Esophagus (tissue), 2 donors: Measurements from ENCODE around the gene TRMO. TPM values are rescaled to one million over a fixed set of nuclear protein-coding genes. Genes with fewer than 3 reads are reported as not detected.

Experiments
- H3K27ac ChIP-seq, 2 donors: one replicate each; pipeline ENCODE4 v1.5.1; 2013; ENCODE audit warnings: low read depth in 2 of 2, mild to moderate bottlenecking in 2 of 2, inconsistent platforms in 1 of 2, low read length in 1 of 2, moderate library complexity in 1 of 2
- H3K27me3 ChIP-seq, 2 donors: one replicate each; pipeline ENCODE4 v1.6.1; 2013; ENCODE audit warnings: low read length in 2 of 2, control low read depth in 1 of 2, mild to moderate bottlenecking in 1 of 2; ENCODE audit not compliant: insufficient read depth in 2 of 2, control insufficient read depth in 1 of 2
- H3K36me3 ChIP-seq, 2 donors: one replicate each; pipeline ENCODE4 v1.6.1; 2013; ENCODE audit warnings: low read length in 1 of 2; ENCODE audit not compliant: control insufficient read depth in 2 of 2, insufficient read depth in 2 of 2
- H3K4me1 ChIP-seq, 2 donors: one replicate each; pipeline ENCODE4 v1.6.1; 2013; ENCODE audit warnings: low read length in 1 of 2; ENCODE audit not compliant: control insufficient read depth in 2 of 2, insufficient read depth in 2 of 2
- H3K4me3 ChIP-seq, 2 donors: one replicate each; pipeline ENCODE4 v1.5.1; 2013; ENCODE audit warnings: low read length in 2 of 2, mild to moderate bottlenecking in 2 of 2, low read depth in 1 of 2, moderate library complexity in 1 of 2
- H3K9me3 ChIP-seq, 2 donors: one replicate each; pipeline ENCODE4 v1.6.1; 2013; ENCODE audit warnings: mild to moderate bottlenecking in 2 of 2, low read depth in 1 of 2, low read length in 1 of 2, moderate library complexity in 1 of 2; ENCODE audit not compliant: control insufficient read depth in 2 of 2, insufficient read depth in 1 of 2
- WGBS, 2 donors: extraction: QIAGEN DNeasy Blood & Tissue Kit; methylation state at CpG; one replicate each; pipeline ENCODE4 v1.1.7; 2013; 5-methylcytosine and 5-hydroxymethylcytosine counted together
- polyA plus RNA-seq, 2 donors: library from polyadenylated mRNA; stranded (reverse); fragments of 200-250 nt; gene quantifications; one replicate each; pipeline ENCODE4 v1.2.3, GENCODE V29; 2013
- donor health status: healthy with polysubstance abuse.
- donor health status: Bipolar disorder and iron deficiency.

Gene TRMO
- polyA plus RNA-seq, 2 donors = 4.3 to 8.9 TPM

DNA sequence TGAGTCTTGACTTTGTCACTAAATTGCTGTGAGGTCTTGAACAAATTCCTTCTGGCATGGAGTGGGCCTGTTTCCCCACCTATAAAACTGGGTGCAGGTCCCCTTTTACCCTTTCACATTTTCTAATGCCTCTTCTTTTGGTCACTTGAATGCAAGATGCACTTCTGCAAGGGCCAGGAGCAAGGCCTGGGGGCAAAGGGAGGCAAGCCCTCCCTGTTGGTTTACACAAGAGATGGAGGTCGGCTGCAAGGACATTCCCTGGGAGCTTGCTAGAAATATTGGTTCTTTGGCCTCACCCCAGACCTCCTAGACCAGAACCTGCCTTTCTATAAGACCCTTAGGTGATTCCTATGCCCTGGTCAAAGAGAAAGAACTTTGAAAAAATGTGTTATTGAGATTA, 63.5 kb downstream of the TRMO start:
- 24 to 33% methylated on average over 1 of the region's 1 CpG for WGBS, 2 donors
- Histone ChIP-seq H3K27ac (no peak overlapping the region), H3K4me1 (peaks cover 2 to 13% of the 10 kb centered on the region in 2 donors), H3K36me3 (no peaks in the 10 kb centered on the region), H3K9me3 (peaks cover 0 to 2% of the 10 kb centered on the region in 2 donors), H3K4me3 (no peak overlapping the region), H3K27me3 (peaks cover 0 to 12% of the 10 kb centered on the region in 2 donors)

DNA sequence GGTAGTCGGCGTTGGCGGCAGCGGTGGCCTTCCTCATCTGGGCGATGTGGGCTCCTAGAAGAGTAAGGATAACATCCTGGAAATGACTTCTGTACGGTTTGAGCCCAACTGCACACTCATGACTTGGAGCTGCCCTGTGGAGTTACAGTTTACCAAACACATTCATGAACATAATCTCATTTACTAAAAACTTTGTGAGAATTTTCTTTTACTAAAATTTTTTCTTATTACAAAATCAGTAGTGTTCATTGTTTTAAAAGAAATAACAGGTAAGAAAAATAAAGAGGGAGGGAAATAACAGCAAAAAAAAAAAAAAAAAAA, 63.9 kb downstream of the TRMO start:
- H3K9me3 ChIP-seq = peaks cover 0 to 2% of the 10 kb centered on the region in 2 donors
- peaks cover 2 to 12% of the 10 kb centered on the region in 2 donors for H3K4me1 ChIP-seq
- no peaks in the 10 kb centered on the region for H3K36me3 ChIP-seq
- no peak overlapping the region for H3K27ac ChIP-seq
- H3K4me3 ChIP-seq = no peak overlapping the region
- peaks cover 0 to 13% of the 10 kb centered on the region in 2 donors for H3K27me3 ChIP-seq
- WGBS, 2 donors = 22 to 44% methylated on average over 6 of the region's 6 CpGs

DNA sequence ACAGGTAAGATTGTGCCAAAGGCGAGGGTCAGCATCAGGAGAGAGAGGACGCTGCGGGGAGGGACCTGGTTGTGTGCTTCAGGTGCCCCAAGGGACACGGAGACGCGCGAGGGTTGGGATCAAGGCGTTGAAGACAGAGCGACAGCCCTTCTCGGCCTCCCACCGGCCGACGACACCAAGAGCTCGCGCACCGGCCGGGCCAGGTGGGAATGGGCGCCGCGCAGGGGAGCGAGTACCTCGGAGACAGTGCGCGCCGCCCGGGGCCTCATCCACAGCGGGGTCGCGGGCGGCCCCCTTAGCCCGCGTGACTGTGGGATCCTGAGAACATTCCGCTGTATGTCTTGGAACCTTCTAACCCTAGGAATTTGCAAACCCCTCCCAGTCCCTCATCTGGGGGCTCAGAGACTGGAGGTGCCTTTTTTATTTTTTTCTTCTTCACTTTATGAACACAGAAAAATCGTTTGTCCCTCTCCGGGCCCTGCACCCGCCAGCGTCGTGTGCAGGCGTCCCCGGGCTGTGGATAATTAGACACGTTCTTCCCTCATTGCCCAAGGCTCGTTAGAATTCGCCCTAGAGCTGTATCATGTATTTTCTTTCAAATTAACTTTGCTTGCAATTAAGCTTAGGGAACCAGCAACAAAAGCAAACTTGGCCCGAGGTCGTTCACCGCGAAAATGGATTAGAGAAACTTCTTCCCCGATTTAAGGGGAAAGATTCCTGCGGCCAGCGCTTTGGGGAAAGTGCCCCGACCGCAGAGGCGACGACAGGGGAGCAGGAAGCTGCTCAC, 64.5 kb downstream of the TRMO start:
- 30 to 45% methylated on average over 54 of the region's 54 CpGs for WGBS, 2 donors

DNA sequence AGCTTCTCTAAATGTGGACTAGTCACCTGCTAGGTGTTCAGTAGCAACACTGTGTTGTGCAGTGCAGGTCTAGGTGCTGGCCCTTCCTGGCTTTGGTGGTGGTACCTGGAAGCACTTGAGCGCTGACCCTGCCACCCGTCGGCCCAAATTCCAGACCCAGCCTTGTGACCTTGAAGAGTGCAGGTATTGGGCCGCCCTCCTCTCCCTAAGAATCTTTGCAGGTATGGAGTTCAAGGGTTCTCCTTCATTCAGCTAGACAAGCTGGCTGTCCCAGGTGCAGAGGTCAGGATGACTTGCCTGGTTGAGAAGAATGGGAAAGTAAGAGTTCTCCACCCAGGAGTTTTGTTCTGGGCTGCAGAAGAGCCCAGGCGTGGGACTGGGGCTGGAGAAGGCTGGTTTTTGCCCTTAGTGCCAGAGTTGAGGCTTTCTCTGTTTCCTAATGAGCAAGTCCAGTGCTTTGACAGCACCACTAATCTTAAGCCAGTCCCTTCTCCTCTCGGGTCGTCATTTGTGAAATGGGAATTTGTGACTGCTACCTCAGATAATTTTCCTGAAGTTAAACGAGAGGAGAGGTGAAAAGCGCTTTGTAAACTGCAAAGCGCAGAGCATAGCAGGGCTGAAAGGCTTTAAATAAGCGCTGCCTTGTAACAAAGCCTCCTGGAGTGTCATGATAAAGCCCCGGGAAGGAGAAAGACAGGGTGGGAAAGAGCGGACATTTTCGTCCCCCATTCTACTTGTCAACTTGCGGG, 65.3 kb downstream of the TRMO start:
- H3K36me3 ChIP-seq = no peaks in the 10 kb centered on the region
- peaks cover 0 to 24% of the 10 kb centered on the region in 2 donors for H3K27me3 ChIP-seq
- peaks cover 0 to 2% of the 10 kb centered on the region in 2 donors for H3K9me3 ChIP-seq
- WGBS, 2 donors = 34 to 49% methylated on average over 15 of the region's 15 CpGs
- peaks cover 2 to 14% of the 10 kb centered on the region in 2 donors for H3K4me1 ChIP-seq
- no peak overlapping the region for H3K27ac ChIP-seq
- H3K4me3 ChIP-seq = no peak overlapping the region

More for the DNA sequence above, 64.5 kb downstream of the TRMO start:
- Histone ChIP-seq H3K4me3 (no peak overlapping the region), H3K36me3 (no peaks in the 10 kb centered on the region), H3K4me1 (peaks cover 2 to 14% of the 10 kb centered on the region in 2 donors), H3K9me3 (peaks cover 0 to 2% of the 10 kb centered on the region in 2 donors), H3K27me3 (peaks cover 0 to 16% of the 10 kb centered on the region in 2 donors), H3K27ac (no peak overlapping the region)

- 53 to 54% methylated on average over 5 of the region's 5 CpGs for WGBS, 2 donors
- no peak overlapping the region for H3K27ac ChIP-seq
- peaks cover 2 to 17% of the 10 kb centered on the region in 2 donors for H3K4me1 ChIP-seq
- H3K9me3 ChIP-seq = peaks cover 0 to 2% of the 10 kb centered on the region in 2 donors
- H3K27me3 ChIP-seq = peaks cover 0 to 24% of the 10 kb centered on the region in 2 donors
- no peak overlapping the region for H3K4me3 ChIP-seq
- no peaks in the 10 kb centered on the region for H3K36me3 ChIP-seq
Measured at GRCh38 chr9:97855899-97856298, 66.4 kb downstream of the TRMO start.

- H3K36me3 ChIP-seq = no peaks in the 10 kb centered on the region
- H3K4me3 ChIP-seq = no peak overlapping the region
- peaks cover 0 to 2% of the 10 kb centered on the region in 2 donors for H3K9me3 ChIP-seq
- H3K4me1 ChIP-seq = peaks cover 2 to 17% of the 10 kb centered on the region in 2 donors
- H3K27me3 ChIP-seq = peaks cover 0 to 24% of the 10 kb centered on the region in 2 donors
- H3K27ac ChIP-seq = no peak overlapping the region
- WGBS, 2 donors = 40 to 49% methylated on average over 8 of the region's 8 CpGs
Measured at GRCh38 chr9:97855486-97855875, 66.8 kb downstream of the TRMO start.

DNA sequence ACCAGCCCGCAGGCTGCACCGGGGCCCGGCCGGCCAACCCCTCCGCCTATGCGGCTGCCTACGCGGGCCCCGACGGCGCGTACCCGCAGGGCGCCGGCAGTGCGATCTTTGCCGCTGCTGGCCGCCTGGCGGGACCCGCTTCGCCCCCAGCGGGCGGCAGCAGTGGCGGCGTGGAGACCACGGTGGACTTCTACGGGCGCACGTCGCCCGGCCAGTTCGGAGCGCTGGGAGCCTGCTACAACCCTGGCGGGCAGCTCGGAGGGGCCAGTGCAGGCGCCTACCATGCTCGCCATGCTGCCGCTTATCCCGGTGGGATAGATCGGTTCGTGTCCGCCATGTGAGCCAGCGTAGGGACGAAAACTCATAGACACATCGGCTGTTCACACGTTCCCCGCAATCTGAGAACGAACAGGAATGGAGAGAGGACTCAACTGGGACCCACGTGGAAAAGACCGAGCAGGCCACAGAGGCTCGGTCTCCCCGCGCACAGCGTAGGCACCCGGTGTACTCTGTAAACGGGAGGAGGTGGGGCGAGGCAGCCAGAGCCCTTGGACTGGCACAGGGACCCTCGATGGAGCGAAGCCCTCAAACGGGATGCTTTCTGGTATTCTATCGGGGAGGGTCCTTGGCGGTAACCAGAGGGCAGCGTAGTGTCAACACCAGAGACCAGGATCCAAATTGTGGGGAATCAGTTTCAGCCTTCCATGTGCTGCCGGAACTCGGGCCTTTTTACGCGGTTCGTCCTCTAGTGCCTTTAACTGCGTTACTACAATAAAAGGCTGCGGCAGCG, 67.4 kb downstream of the TRMO start:
- 21 to 38% methylated on average over 64 to 71 of the region's 71 CpGs for WGBS, 2 donors
- Histone ChIP-seq H3K27ac (no peak overlapping the region), H3K27me3 (peaks cover 0 to 28% of the 10 kb centered on the region in 2 donors), H3K36me3 (no peaks in the 10 kb centered on the region), H3K4me1 (peaks cover 0 to 17% of the 10 kb centered on the region in 2 donors), H3K9me3 (peaks cover 0 to 2% of the 10 kb centered on the region in 2 donors), H3K4me3 (peak overlapping the region; percentile 65 to 77)

Other genes with a start within 250 kb of the TRMO start
- gene XPA, start 225.2 kb downstream of the TRMO start, polyA plus RNA-seq = 10 to 100 TPM; 13.5 to 16.3 TPM
- 1 to 10 TPM; 3.5 to 6.5 TPM for gene FOXE1, start 69.3 kb downstream of the TRMO start, polyA plus RNA-seq
- gene HEMGN, start 15.7 kb upstream of the TRMO start, polyA plus RNA-seq = not detected
- 100 to 1,000 TPM in 1 of 2 donors, 10 to 100 TPM in 1; 74.5 to 116 TPM for gene ANP32B, start 60.8 kb upstream of the TRMO start, polyA plus RNA-seq
- 10 to 100 TPM; 48.7 to 54.0 TPM for gene NANS, start 134.2 kb upstream of the TRMO start, polyA plus RNA-seq
- 10 to 100 TPM in 1 of 2 donors, 1 to 10 TPM in 1; 9.3 to 12.2 TPM for gene TRIM14, start 196.7 kb upstream of the TRMO start, polyA plus RNA-seq